ENCODE data around the gene ABCC8.
A peak's percentile ranks its signal among the peaks of the same experiment; 100 is the strongest.

ABCC8 gene

GRCh38 chr11:17460406-17460805, 16.2 kb downstream of the ABCC8 start:
- Histone ChIP-seq H2BK5ac (ENCODE audit: low read depth, low read length, poor library complexity, severe bottlenecking) (no peak overlapping the region), H4K8ac (ENCODE audit: low read length) (no peak overlapping the region), H3K27me3 (ENCODE audit: control insufficient read depth in 1 of 2, insufficient read depth in 1 of 2, low read length in 2 of 2) (peaks cover 14 to 84% of the 10 kb centered on the region in 2 experiments), H3K23ac (ENCODE audit: low read length in 2 of 2) (no peak overlapping the region), H2AK5ac (ENCODE audit: low read length, severe bottlenecking) (no peak overlapping the region), H3K18ac (ENCODE audit: low read depth in 1 of 2, low read length in 2 of 2) (no peak overlapping the region), H3K9ac (ENCODE audit: low read length) (no peak overlapping the region), H2BK15ac (ENCODE audit: low read depth, poor library complexity, severe bottlenecking) (no peak overlapping the region), H3K9me3 (ENCODE audit: control insufficient read depth, low read length) (no peaks in the 10 kb centered on the region), H3K4ac (ENCODE audit: low read depth in 1 of 2, low read length in 2 of 2) (no peak overlapping the region), H2AFZ (ENCODE audit: low read depth, low read length) (no peak overlapping the region), H2BK12ac (ENCODE audit: low read length in 2 of 2) (no peak overlapping the region), H2BK120ac (ENCODE audit: low read depth, low read length) (no peak overlapping the region), H3K27ac (ENCODE audit: low read length, poor library complexity, severe bottlenecking) (no peak overlapping the region), H3K4me2 (ENCODE audit: low read length, poor library complexity, severe bottlenecking) (no peak overlapping the region), H3K36me3 (ENCODE audit: control insufficient read depth in 1 of 2, insufficient read depth in 2 of 2, low read depth in 1 of 2, low read length in 2 of 2) (no peaks in the 10 kb centered on the region), H3K14ac (ENCODE audit: low read length in 2 of 2) (peak overlapping the region in 1 of 2 experiments; percentile 19), H3K79me1 (replicated peaks; ENCODE audit: low read length, poor library complexity, severe bottlenecking) (no peaks in the 10 kb centered on the region), H3K4me1 (ENCODE audit: control insufficient read depth, insufficient read depth, low read depth, low read length) (no peaks in the 10 kb centered on the region), H4K91ac (ENCODE audit: low read length) (no peak overlapping the region), H3K4me3 (ENCODE audit: insufficient read depth in 1 of 2, low read depth in 1 of 2, low read length in 2 of 2) (no peak overlapping the region)
- 88% methylated on average over 12 of the region's 12 CpGs for WGBS
- no peak for DNase-seq

- Histone ChIP-seq H2BK120ac (ENCODE audit: low read depth, low read length) (no peak overlapping the region), H2AK5ac (ENCODE audit: low read length, severe bottlenecking) (no peak overlapping the region), H2BK15ac (ENCODE audit: low read depth, poor library complexity, severe bottlenecking) (no peak overlapping the region), H3K14ac (ENCODE audit: low read length in 2 of 2) (no peak overlapping the region), H3K23ac (ENCODE audit: low read length in 2 of 2) (no peak overlapping the region), H3K4me2 (ENCODE audit: low read length, poor library complexity, severe bottlenecking) (no peak overlapping the region), H3K36me3 (ENCODE audit: control insufficient read depth in 1 of 2, insufficient read depth in 2 of 2, low read depth in 1 of 2, low read length in 2 of 2) (no peaks in the 10 kb centered on the region), H2BK12ac (ENCODE audit: low read length in 2 of 2) (no peak overlapping the region), H2BK5ac (ENCODE audit: low read depth, low read length, poor library complexity, severe bottlenecking) (no peak overlapping the region), H3K9me3 (ENCODE audit: control insufficient read depth, low read length) (no peaks in the 10 kb centered on the region), H3K4ac (ENCODE audit: low read depth in 1 of 2, low read length in 2 of 2) (no peak overlapping the region), H3K79me1 (replicated peaks; ENCODE audit: low read length, poor library complexity, severe bottlenecking) (no peaks in the 10 kb centered on the region), H2AFZ (ENCODE audit: low read depth, low read length) (no peak overlapping the region), H3K27ac (ENCODE audit: low read length, poor library complexity, severe bottlenecking) (no peak overlapping the region), H3K4me1 (ENCODE audit: control insufficient read depth, insufficient read depth, low read depth, low read length) (no peaks in the 10 kb centered on the region), H3K9ac (ENCODE audit: low read length) (no peak overlapping the region), H3K27me3 (ENCODE audit: control insufficient read depth in 1 of 2, insufficient read depth in 1 of 2, low read length in 2 of 2) (peaks cover 14 to 84% of the 10 kb centered on the region in 2 experiments), H4K8ac (ENCODE audit: low read length) (no peak overlapping the region), H4K91ac (ENCODE audit: low read length) (no peak overlapping the region), H3K4me3 (ENCODE audit: insufficient read depth in 1 of 2, low read depth in 1 of 2, low read length in 2 of 2) (no peak overlapping the region), H3K18ac (ENCODE audit: low read depth in 1 of 2, low read length in 2 of 2) (no peak overlapping the region)
- WGBS = 78% methylated on average over 6 of the region's 9 CpGs
- no peak for DNase-seq
Observed at GRCh38 chr11:17459236-17459896, 17.3 kb downstream of the ABCC8 start.

GRCh38 chr11:17458268-17458667, 18.4 kb downstream of the ABCC8 start:
- peaks cover 14 to 82% of the 10 kb centered on the region in 2 experiments for H3K27me3 ChIP-seq (ENCODE audit: control insufficient read depth in 1 of 2, insufficient read depth in 1 of 2, low read length in 2 of 2)
- 50% methylated on average over 8 of the region's 8 CpGs for WGBS
- peak overlapping the region in 1 of 2 experiments; percentile 50 for H3K4me3 ChIP-seq (ENCODE audit: insufficient read depth in 1 of 2, low read depth in 1 of 2, low read length in 2 of 2)
- H3K14ac ChIP-seq (ENCODE audit: low read length in 2 of 2) = no peak overlapping the region
- H3K4me1 ChIP-seq (ENCODE audit: control insufficient read depth, insufficient read depth, low read depth, low read length) = no peaks in the 10 kb centered on the region
- H2BK120ac ChIP-seq (ENCODE audit: low read depth, low read length) = no peak overlapping the region
- H4K91ac ChIP-seq (ENCODE audit: low read length) = no peak overlapping the region
- no peak overlapping the region for H2BK5ac ChIP-seq (ENCODE audit: low read depth, low read length, poor library complexity, severe bottlenecking)
- H3K4me2 ChIP-seq (ENCODE audit: low read length, poor library complexity, severe bottlenecking) = no peak overlapping the region
- no peak for DNase-seq
- H3K23ac ChIP-seq (ENCODE audit: low read length in 2 of 2) = no peak overlapping the region
- no peak overlapping the region for H2AK5ac ChIP-seq (ENCODE audit: low read length, severe bottlenecking)
- no peak overlapping the region for H3K9ac ChIP-seq (ENCODE audit: low read length)
- H3K27ac ChIP-seq (ENCODE audit: low read length, poor library complexity, severe bottlenecking) = no peak overlapping the region
- H4K8ac ChIP-seq (ENCODE audit: low read length) = no peak overlapping the region
- H3K79me1 ChIP-seq (replicated peaks; ENCODE audit: low read length, poor library complexity, severe bottlenecking) = no peaks in the 10 kb centered on the region
- H3K4ac ChIP-seq (ENCODE audit: low read depth in 1 of 2, low read length in 2 of 2) = no peak overlapping the region
- no peak overlapping the region for H2BK12ac ChIP-seq (ENCODE audit: low read length in 2 of 2)
- no peaks in the 10 kb centered on the region for H3K9me3 ChIP-seq (ENCODE audit: control insufficient read depth, low read length)
- no peak overlapping the region for H2AFZ ChIP-seq (ENCODE audit: low read depth, low read length)
- H3K18ac ChIP-seq (ENCODE audit: low read depth in 1 of 2, low read length in 2 of 2) = no peak overlapping the region
- no peak overlapping the region for H2BK15ac ChIP-seq (ENCODE audit: low read depth, poor library complexity, severe bottlenecking)
- H3K36me3 ChIP-seq (ENCODE audit: control insufficient read depth in 1 of 2, insufficient read depth in 2 of 2, low read depth in 1 of 2, low read length in 2 of 2) = no peaks in the 10 kb centered on the region

GRCh38 chr11:17457396-17458173, 19.1 kb downstream of the ABCC8 start:
- Histone ChIP-seq H3K23ac (ENCODE audit: low read length in 2 of 2) (no peak overlapping the region), H3K4me3 (ENCODE audit: insufficient read depth in 1 of 2, low read depth in 1 of 2, low read length in 2 of 2) (peak overlapping the region in 1 of 2 experiments; percentile 50), H2BK12ac (ENCODE audit: low read length in 2 of 2) (no peak overlapping the region), H2AFZ (ENCODE audit: low read depth, low read length) (no peak overlapping the region), H2BK120ac (ENCODE audit: low read depth, low read length) (no peak overlapping the region), H3K9ac (ENCODE audit: low read length) (no peak overlapping the region), H3K18ac (ENCODE audit: low read depth in 1 of 2, low read length in 2 of 2) (no peak overlapping the region), H2BK15ac (ENCODE audit: low read depth, poor library complexity, severe bottlenecking) (no peak overlapping the region), H3K79me1 (replicated peaks; ENCODE audit: low read length, poor library complexity, severe bottlenecking) (no peaks in the 10 kb centered on the region), H3K27ac (ENCODE audit: low read length, poor library complexity, severe bottlenecking) (no peak overlapping the region), H3K27me3 (ENCODE audit: control insufficient read depth in 1 of 2, insufficient read depth in 1 of 2, low read length in 2 of 2) (peaks cover 14 to 83% of the 10 kb centered on the region in 2 experiments), H3K4ac (ENCODE audit: low read depth in 1 of 2, low read length in 2 of 2) (no peak overlapping the region), H2AK5ac (ENCODE audit: low read length, severe bottlenecking) (no peak overlapping the region), H3K4me1 (ENCODE audit: control insufficient read depth, insufficient read depth, low read depth, low read length) (no peaks in the 10 kb centered on the region), H4K8ac (ENCODE audit: low read length) (no peak overlapping the region), H3K4me2 (ENCODE audit: low read length, poor library complexity, severe bottlenecking) (no peak overlapping the region), H3K9me3 (ENCODE audit: control insufficient read depth, low read length) (no peaks in the 10 kb centered on the region), H4K91ac (ENCODE audit: low read length) (no peak overlapping the region), H3K36me3 (ENCODE audit: control insufficient read depth in 1 of 2, insufficient read depth in 2 of 2, low read depth in 1 of 2, low read length in 2 of 2) (no peaks in the 10 kb centered on the region), H2BK5ac (ENCODE audit: low read depth, low read length, poor library complexity, severe bottlenecking) (no peak overlapping the region), H3K14ac (ENCODE audit: low read length in 2 of 2) (no peak overlapping the region)
- WGBS = 70% methylated on average over 7 of the region's 8 CpGs
- DNase-seq = no peak
